Measurements from ENCODE around the gene ADM2.

ADM2 gene

GRCh38 chr22:50498322-50498890 lies 17.1 kb downstream of the ADM2 start:
- Histone ChIP-seq H3K4me3 (ENCODE audit: low read length) (peak overlapping the region; percentile 16; the same call in 1 of the 2 replicates), H3K9ac (ENCODE audit: low read length) (no peak overlapping the region; the same call in 1 of the 2 replicates), H3K27me3 (ENCODE audit: low read depth, low read length) (no peaks in the 10 kb centered on the region), H4K20me1 (ENCODE audit: insufficient read depth, low read length) (no peaks in the 10 kb centered on the region), H3K79me2 (ENCODE audit: low read length) (no peaks in the 10 kb centered on the region), H3K9me3 (ENCODE audit: insufficient read depth, low read length) (no peaks in the 10 kb centered on the region), H3K4me2 (ENCODE audit: low read length) (peak overlapping the region; percentile 56), H3K4me1 (ENCODE audit: low read length) (no peaks in the 10 kb centered on the region), H2AFZ (ENCODE audit: low read depth, low read length) (no peak overlapping the region), H3K27ac (ENCODE audit: low read length) (no peak overlapping the region), H3K36me3 (replicated peaks; ENCODE audit: low read depth, low read length) (no peaks in the 10 kb centered on the region)
- TF ChIP-seq CTCF (IDR thresholded peaks at IDR 0.05; ENCODE audit: low read depth, low read length): peak; percentile 62
- no peak for TF ChIP-seq EZH2phosphoT487 (IDR thresholded peaks at IDR 0.05; ENCODE audit: low read depth)

GRCh38 chr22:50500452-50500851 lies 19.1 kb downstream of the ADM2 start:
- no peaks in the 10 kb centered on the region for H3K9me3 ChIP-seq (ENCODE audit: insufficient read depth, low read length)
- no peak overlapping the region for H2AFZ ChIP-seq (ENCODE audit: low read depth, low read length)
- H3K4me2 ChIP-seq (ENCODE audit: low read length): no peak overlapping the region
- H3K27ac ChIP-seq (ENCODE audit: low read length): no peak overlapping the region
- no peaks in the 10 kb centered on the region for H3K27me3 ChIP-seq (ENCODE audit: low read depth, low read length)
- no peak overlapping the region for H3K9ac ChIP-seq (ENCODE audit: low read length)
- H3K4me1 ChIP-seq (ENCODE audit: low read length): no peaks in the 10 kb centered on the region
- H3K36me3 ChIP-seq (replicated peaks; ENCODE audit: low read depth, low read length): no peaks in the 10 kb centered on the region
- H4K20me1 ChIP-seq (ENCODE audit: insufficient read depth, low read length): no peaks in the 10 kb centered on the region
- H3K79me2 ChIP-seq (ENCODE audit: low read length): no peaks in the 10 kb centered on the region
- TF ChIP-seq CTCF (IDR thresholded peaks at IDR 0.05; ENCODE audit: low read depth, low read length) (no peak), EZH2phosphoT487 (IDR thresholded peaks at IDR 0.05; ENCODE audit: low read depth) (no peak)
- H3K4me3 ChIP-seq (ENCODE audit: low read length): no peak overlapping the region

GRCh38 chr22:50502096-50502495 lies 20.8 kb downstream of the ADM2 start:
- Histone ChIP-seq H3K27ac (ENCODE audit: low read length) (no peak overlapping the region), H3K4me3 (ENCODE audit: low read length) (no peak overlapping the region), H3K27me3 (ENCODE audit: low read depth, low read length) (no peaks in the 10 kb centered on the region), H3K4me1 (ENCODE audit: low read length) (peaks cover 5% of the 10 kb centered on the region; the same call in 1 of the 2 replicates), H2AFZ (ENCODE audit: low read depth, low read length) (no peak overlapping the region), H4K20me1 (ENCODE audit: insufficient read depth, low read length) (no peaks in the 10 kb centered on the region), H3K9ac (ENCODE audit: low read length) (no peak overlapping the region), H3K36me3 (replicated peaks; ENCODE audit: low read depth, low read length) (no peaks in the 10 kb centered on the region), H3K4me2 (ENCODE audit: low read length) (no peak overlapping the region), H3K9me3 (ENCODE audit: insufficient read depth, low read length) (no peaks in the 10 kb centered on the region), H3K79me2 (ENCODE audit: low read length) (peaks cover 10% of the 10 kb centered on the region)
- TF ChIP-seq EZH2phosphoT487 (IDR thresholded peaks at IDR 0.05; ENCODE audit: low read depth): no peak
- TF ChIP-seq CTCF (IDR thresholded peaks at IDR 0.05; ENCODE audit: low read depth, low read length): no peak

- H3K4me2 ChIP-seq (ENCODE audit: low read length): no peak overlapping the region
- H3K27ac ChIP-seq (ENCODE audit: low read length): no peak overlapping the region
- H3K9me3 ChIP-seq (ENCODE audit: insufficient read depth, low read length): no peaks in the 10 kb centered on the region
- H3K4me3 ChIP-seq (ENCODE audit: low read length): no peak overlapping the region
- no peak overlapping the region for H2AFZ ChIP-seq (ENCODE audit: low read depth, low read length)
- H3K79me2 ChIP-seq (ENCODE audit: low read length): peaks cover 13% of the 10 kb centered on the region
- TF ChIP-seq CTCF (IDR thresholded peaks at IDR 0.05; ENCODE audit: low read depth, low read length) (no peak), EZH2phosphoT487 (IDR thresholded peaks at IDR 0.05; ENCODE audit: low read depth) (no peak)
- H4K20me1 ChIP-seq (ENCODE audit: insufficient read depth, low read length): no peaks in the 10 kb centered on the region
- H3K9ac ChIP-seq (ENCODE audit: low read length): no peak overlapping the region
- H3K4me1 ChIP-seq (ENCODE audit: low read length): peaks cover 5% of the 10 kb centered on the region; the same call in 1 of the 2 replicates
- no peaks in the 10 kb centered on the region for H3K36me3 ChIP-seq (replicated peaks; ENCODE audit: low read depth, low read length)
- no peaks in the 10 kb centered on the region for H3K27me3 ChIP-seq (ENCODE audit: low read depth, low read length)
Measured at GRCh38 chr22:50502628-50503474, 21.5 kb downstream of the ADM2 start.

Measured in OCI-LY3 (cell line).